Left ventricle myocardium inferior (tissue), 1 donor: ENCODE results near the gene SOBP. TPM values are rescaled to one million over a fixed set of nuclear protein-coding genes. Genes with fewer than 3 reads are reported as not detected.

ENCODE experiments used
- DNase-seq: peaks from one replicate; pipeline ENCODE4 v3.0.0-alpha.2; 2020
- H3K27ac ChIP-seq: fragments of 200-600 bp; replicated peaks from 2 replicates; pipeline ENCODE4 v1.8.0; 2021
- H3K27me3 ChIP-seq: fragments of 200-600 bp; 2 replicates; pipeline ENCODE4 v1.8.0; 2021; ENCODE audit warnings: low read depth
- H3K36me3 ChIP-seq: fragments of 200-600 bp; 2 replicates; pipeline ENCODE4 v1.8.0; 2021
- H3K4me1 ChIP-seq: fragments of 200-600 bp; 2 replicates; pipeline ENCODE4 v1.8.0; 2021
- H3K4me3 ChIP-seq: fragments of 200-600 bp; 2 replicates; pipeline ENCODE4 v1.8.0; 2021; ENCODE audit warnings: mild to moderate bottlenecking, moderate library complexity
- H3K9me3 ChIP-seq: fragments of 200-600 bp; replicated peaks from 2 replicates; pipeline ENCODE4 v1.8.0; 2021
- intact Hi-C: fragments of 100-400 bp; cut with micrococcal nuclease; formaldehyde crosslinking; loops from one replicate; pipeline ENCODE4 v1.11.0; 2022
- total RNA-seq: library from RNA; stranded (reverse); fragmentation: NEBNext Ultra II Directional; extraction: Animal tissue kit (Norgen Biotek cat#: 25700); gene quantifications from one replicate; pipeline ENCODE4 v1.2.1, GENCODE V29; 2021
- TF ChIP-seq, protein P1 (sequence below): fragments of 200-600 bp; IDR thresholded peaks from 2 replicates; pipeline ENCODE4 v1.8.0; 2021; ENCODE audit warnings: antibody characterized with exemption, mild to moderate bottlenecking, borderline replicate concordance
- donor health status: DM: no; HTN: yes; CAD: no; lungs with severe emphysema.

Gene SOBP
- total RNA-seq, 1 donor from 2014 or later: 22.9 TPM

DNA sequence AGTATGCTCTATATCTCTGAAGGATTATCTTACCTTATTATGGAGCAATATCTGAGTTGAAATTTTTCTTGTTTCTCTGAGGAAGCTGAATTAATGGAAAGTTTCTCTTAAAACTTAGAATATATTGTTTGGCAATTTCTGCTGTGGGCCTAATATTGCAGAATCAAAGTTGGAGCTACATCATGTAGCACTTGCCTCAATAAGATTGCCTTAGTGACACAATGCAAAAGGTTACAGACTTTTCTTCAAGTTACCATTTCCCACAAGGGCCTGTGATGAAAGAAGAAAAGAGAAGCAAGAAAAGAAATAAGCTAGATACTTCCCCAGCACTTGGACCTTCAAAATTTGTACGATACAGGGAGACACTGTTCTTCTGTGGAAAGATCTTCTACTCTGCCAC lies 151.2 kb downstream of the SOBP start:
- no peaks in the 10 kb centered on the region for H3K9me3 ChIP-seq
- DNase-seq: no peak
- H3K4me1 ChIP-seq: peaks cover 45% of the 10 kb centered on the region
- H3K27me3 ChIP-seq: no peaks in the 10 kb centered on the region
- intact Hi-C loops: no loop called here
- TF ChIP-seq, protein P1, sequence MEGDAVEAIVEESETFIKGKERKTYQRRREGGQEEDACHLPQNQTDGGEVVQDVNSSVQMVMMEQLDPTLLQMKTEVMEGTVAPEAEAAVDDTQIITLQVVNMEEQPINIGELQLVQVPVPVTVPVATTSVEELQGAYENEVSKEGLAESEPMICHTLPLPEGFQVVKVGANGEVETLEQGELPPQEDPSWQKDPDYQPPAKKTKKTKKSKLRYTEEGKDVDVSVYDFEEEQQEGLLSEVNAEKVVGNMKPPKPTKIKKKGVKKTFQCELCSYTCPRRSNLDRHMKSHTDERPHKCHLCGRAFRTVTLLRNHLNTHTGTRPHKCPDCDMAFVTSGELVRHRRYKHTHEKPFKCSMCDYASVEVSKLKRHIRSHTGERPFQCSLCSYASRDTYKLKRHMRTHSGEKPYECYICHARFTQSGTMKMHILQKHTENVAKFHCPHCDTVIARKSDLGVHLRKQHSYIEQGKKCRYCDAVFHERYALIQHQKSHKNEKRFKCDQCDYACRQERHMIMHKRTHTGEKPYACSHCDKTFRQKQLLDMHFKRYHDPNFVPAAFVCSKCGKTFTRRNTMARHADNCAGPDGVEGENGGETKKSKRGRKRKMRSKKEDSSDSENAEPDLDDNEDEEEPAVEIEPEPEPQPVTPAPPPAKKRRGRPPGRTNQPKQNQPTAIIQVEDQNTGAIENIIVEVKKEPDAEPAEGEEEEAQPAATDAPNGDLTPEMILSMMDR: no peak
- peaks cover 2% of the 10 kb centered on the region for H3K36me3 ChIP-seq
- peak overlapping the region; percentile 61 for H3K27ac ChIP-seq
- H3K4me3 ChIP-seq: peak overlapping the region; percentile 27

GRCh38 chr6:107641500-107641941 lies 151.6 kb downstream of the SOBP start:
- intact Hi-C loops: no loop called here
- peak overlapping the region; percentile 27 for H3K4me3 ChIP-seq
- H3K27me3 ChIP-seq: no peaks in the 10 kb centered on the region
- no peaks in the 10 kb centered on the region for H3K36me3 ChIP-seq
- H3K4me1 ChIP-seq: peaks cover 49% of the 10 kb centered on the region
- peak; percentile 69 for DNase-seq
- peak overlapping the region; percentile 61 for H3K27ac ChIP-seq
- no peaks in the 10 kb centered on the region for H3K9me3 ChIP-seq
- TF ChIP-seq, protein P1: no peak

DNA sequence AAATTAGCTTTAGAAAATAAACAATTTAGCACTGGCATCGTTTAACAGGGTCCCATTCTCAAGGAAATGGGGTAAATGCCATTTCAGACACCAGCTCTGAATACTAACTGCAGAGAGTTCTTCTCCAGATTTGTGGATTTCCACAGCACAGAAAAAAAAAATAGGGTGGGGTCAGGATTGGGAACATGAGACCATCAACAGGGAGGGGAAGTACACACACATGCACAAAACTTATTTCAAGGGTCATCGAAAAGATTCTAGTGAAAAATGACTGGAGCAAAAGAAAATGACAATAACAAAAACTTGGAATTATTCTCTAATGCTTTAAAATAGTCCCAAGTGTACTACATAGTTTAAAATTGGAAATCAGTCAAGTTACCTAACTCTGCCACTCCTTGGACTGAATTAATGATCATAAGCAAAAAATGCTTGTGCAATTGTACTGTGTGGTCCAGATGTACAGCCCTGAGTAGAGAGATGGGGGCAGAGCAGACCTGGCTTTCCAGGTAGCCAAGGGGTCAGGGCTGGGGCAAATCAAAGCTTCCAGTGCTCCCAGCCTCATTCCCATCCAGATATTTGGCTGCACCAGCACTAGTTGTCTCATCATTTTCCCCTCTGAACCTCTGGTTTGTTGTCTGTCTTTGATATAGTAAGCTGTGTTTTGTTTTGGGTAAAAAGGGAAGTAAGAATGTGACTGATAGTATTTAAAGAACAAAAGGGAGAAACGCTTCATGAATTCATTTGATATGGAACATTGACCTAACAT lies 152.4 kb downstream of the SOBP start:
- H3K4me3 ChIP-seq: peak overlapping the region; percentile 27
- no peaks in the 10 kb centered on the region for H3K9me3 ChIP-seq
- H3K4me1 ChIP-seq: peaks cover 57% of the 10 kb centered on the region
- intact Hi-C loops: no loop called here
- peak overlapping the region; percentile 61 for H3K27ac ChIP-seq
- no peaks in the 10 kb centered on the region for H3K36me3 ChIP-seq
- DNase-seq: no peak
- TF ChIP-seq, protein P1: no peak
- H3K27me3 ChIP-seq: no peaks in the 10 kb centered on the region

- Histone ChIP-seq H3K9me3 (no peaks in the 10 kb centered on the region), H3K4me1 (peaks cover 58% of the 10 kb centered on the region), H3K27me3 (no peaks in the 10 kb centered on the region), H3K4me3 (no peak overlapping the region), H3K36me3 (no peaks in the 10 kb centered on the region), H3K27ac (peak overlapping the region; percentile 61)
- TF ChIP-seq, protein P1: no peak
- intact Hi-C loops: no loop called here
- DNase-seq: no peak
These were observed 153.0 kb downstream of the SOBP start for GRCh38 chr6:107642861-107643328.

GRCh38 chr6:107644513-107644912 lies 154.6 kb downstream of the SOBP start:
- TF ChIP-seq, protein P1: no peak
- no peak overlapping the region for H3K4me3 ChIP-seq
- peaks cover 58% of the 10 kb centered on the region for H3K4me1 ChIP-seq
- H3K27me3 ChIP-seq: no peaks in the 10 kb centered on the region
- no peak overlapping the region for H3K27ac ChIP-seq
- H3K9me3 ChIP-seq: no peaks in the 10 kb centered on the region
- intact Hi-C loops: no loop called here
- no peaks in the 10 kb centered on the region for H3K36me3 ChIP-seq
- no peak for DNase-seq
